K562 (cell line): ENCODE results near the gene CYS1. TPM values are rescaled to one million over a fixed set of nuclear protein-coding genes. Genes with fewer than 3 reads are reported as not detected.

ENCODE experiments used
- ARNT ChIP-seq, 2 experiments: fragments of 450-650 bp; IDR thresholded peaks; 2 replicates each; pipeline ENCODE4 v1.6.1; 2016; ENCODE audit warnings: mild to moderate bottlenecking in 1 of 2
- BCOR ChIP-seq: fragments of 450-650 bp; IDR thresholded peaks from 2 replicates; pipeline ENCODE4 v1.6.1; 2016
- CBFA2T3 ChIP-seq: fragments of 450-650 bp; IDR thresholded peaks from 2 replicates; pipeline ENCODE4 v1.6.1; 2017
- CLOCK ChIP-seq: fragments of 250-450 bp; sonication (Bioruptor Pico); IDR thresholded peaks from 2 replicates; pipeline ENCODE4 v1.4.0; 2020; ENCODE audit warnings: mild to moderate bottlenecking, moderate library complexity, borderline replicate concordance
- EP400 ChIP-seq: fragments of 450-650 bp; IDR thresholded peaks from 2 replicates; pipeline ENCODE4 v1.6.1; 2017; ENCODE audit warnings: antibody characterized with exemption, mild to moderate bottlenecking, moderate library complexity
- GATAD2B ChIP-seq: fragments of 450-650 bp; IDR thresholded peaks from 2 replicates; pipeline ENCODE4 v1.6.1; 2017; ENCODE audit warnings: mild to moderate bottlenecking, borderline replicate concordance
- HDAC2 ChIP-seq: fragments of 450-650 bp; IDR thresholded peaks from 2 replicates; pipeline ENCODE4 v1.6.1; 2016; ENCODE audit warnings: mild to moderate bottlenecking
- IRF1 ChIP-seq: sonication (generic); formaldehyde crosslinking; IDR thresholded peaks from 2 replicates; pipeline ENCODE4 v1.8.0; 2022; ENCODE audit warnings: missing genetic modification reagents, mild to moderate bottlenecking, borderline replicate concordance
- MCM2 ChIP-seq: fragments of 450-650 bp; IDR thresholded peaks from 2 replicates; pipeline ENCODE4 v1.6.1; 2017; ENCODE audit warnings: low read depth, mild to moderate bottlenecking
- MTA2 ChIP-seq: fragments of 450-650 bp; IDR thresholded peaks from 2 replicates; pipeline ENCODE4 v1.6.1; 2016; ENCODE audit warnings: low read depth
- NKRF ChIP-seq: fragments of 450-650 bp; IDR thresholded peaks from 2 replicates; pipeline ENCODE4 v1.6.1; 2016; ENCODE audit warnings: borderline replicate concordance
- PRMT5 ChIP-seq: sonication (generic); formaldehyde crosslinking; IDR thresholded peaks from 2 replicates; pipeline ENCODE4 v1.5.0; 2020; ENCODE audit warnings: missing genetic modification reagents
- PTBP1 ChIP-seq: fragments of 200-400 bp; formaldehyde crosslinking; IDR thresholded peaks from 2 replicates; pipeline ENCODE4 v1.6.1; 2017; ENCODE audit warnings: low read depth, low read length
- ZBTB1 ChIP-seq: sonication (generic); formaldehyde crosslinking; IDR thresholded peaks from 2 replicates; pipeline ENCODE4 v1.8.1; 2023; ENCODE audit warnings: missing genetic modification reagents, low read depth, mild to moderate bottlenecking, borderline replicate concordance
- ZBTB9 ChIP-seq: fragments of 450-650 bp; formaldehyde crosslinking; IDR thresholded peaks from 2 replicates; pipeline ENCODE4 v1.4.0; 2020; ENCODE audit warnings: mild to moderate bottlenecking, moderate library complexity
- ZKSCAN3 ChIP-seq: fragments of 250-450 bp; sonication (Bioruptor Pico); IDR thresholded peaks from 2 replicates; pipeline ENCODE4 v1.4.0; 2020
- ZNF12 ChIP-seq: sonication (generic); formaldehyde crosslinking; IDR thresholded peaks from 2 replicates; pipeline ENCODE4 v1.4.0; 2020; ENCODE audit warnings: mild to moderate bottlenecking, missing genetic modification reagents
- ZNF134 ChIP-seq: fragments of 250-450 bp; sonication (Bioruptor Pico); conservative IDR thresholded peaks from 2 replicates; pipeline ENCODE4 v1.4.0; 2020
- ZNF175 ChIP-seq: fragments of 200-800 bp; sonication (Bioruptor generic); IDR thresholded peaks from 2 replicates; pipeline ENCODE4 v1.6.1; 2016; ENCODE audit warnings: low read depth, mild to moderate bottlenecking, missing genetic modification characterization, missing compliant biosample characterization
- ZNF24 ChIP-seq: fragments of 450-650 bp; IDR thresholded peaks from 2 replicates; pipeline ENCODE4 v1.6.1; 2016
- ZNF511 ChIP-seq: sonication (generic); formaldehyde crosslinking; IDR thresholded peaks from 2 replicates; pipeline ENCODE4 v1.8.0; 2022; ENCODE audit warnings: mild to moderate bottlenecking, missing genetic modification reagents
- ZNF76 ChIP-seq: fragments of 250-450 bp; sonication (Bioruptor Pico); IDR thresholded peaks from 2 replicates; pipeline ENCODE4 v1.4.0; 2020; ENCODE audit warnings: mild to moderate bottlenecking, moderate library complexity, borderline replicate concordance
- ZNF830 ChIP-seq: fragments of 250-450 bp; sonication (Bioruptor Pico); IDR thresholded peaks from 2 replicates; pipeline ENCODE4 v1.5.0; 2021; ENCODE audit warnings: mild to moderate bottlenecking
- polyA plus RNA-seq, 8 experiments: library from polyadenylated mRNA; depleted of rRNA in 4 of 8; stranded (reverse) in 5 of 8; unstranded in 3 of 8; fragments of >200 nt; fragmentation: Nextera tagmentation in 2 of 8; fragmentation: Illumina TruSeq in 1 of 8; extraction: Ambion mirVana in 2 of 8; extraction: Trizol in 1 of 8; gene quantifications; 2 replicates each; pipeline versions ENCODE4 v1.2.1 to v1.2.3, GENCODE V29; 2011 to 2014; ENCODE audit warnings: inconsistent platforms in 1 of 8, missing spikeins in 1 of 8
- total RNA-seq, 7 experiments: library from RNA; depleted of rRNA in 6 of 7; stranded (reverse); fragments of >200 nt in 6 of 7; fragmentation: Illumina TruSeq in 2 of 7; extraction: Trizol in 2 of 7; gene quantifications; 2 replicates each; pipeline versions ENCODE4 v1.2.1 to v1.2.3, GENCODE V29; 2011 to 2021; ENCODE audit warnings: low replicate concordance in 1 of 7

CYS1 gene
- total and polyA plus RNA-seq, 9 of the 15 experiments (the other 6 are each of a cell fraction or from before 2014, with no cell fraction given) = 0.11 to 0.13 TPM; not detected in 7

GRCh38 chr2:10119601-10120157 lies 39.5 kb upstream of the CYS1 start (continued):
- TF ChIP-seq IRF1 (CRISPR knock-in tag) = no peak
- TF ChIP-seq ZNF24 = peak; percentile 42
- TF ChIP-seq HDAC2 = peak; percentile 91; the same call in 1 of the 2 replicates
- peak; percentile 12; the same call in 1 of the 2 replicates for TF ChIP-seq ZNF830 (CRISPR knock-in tag)
- peak; percentile 97 for TF ChIP-seq BCOR
- TF ChIP-seq ZKSCAN3 = no peak
- peak in 1 of 2 experiments; percentile 75; a peak in 2 of 4 replicates for TF ChIP-seq ARNT (IDR thresholded peaks at IDR 0.05)
- TF ChIP-seq PTBP1 = 0 out of 2 replicates have a peak, but pooled peaks have one; percentile 42
- TF ChIP-seq GATAD2B = no peak
- TF ChIP-seq ZNF12 (CRISPR knock-in tag) = no peak
- TF ChIP-seq EP400 = no peak
- TF ChIP-seq ZNF175 (CRISPR knock-in tag) = 0 out of 2 replicates have a peak, but pooled peaks have one; percentile 0
- no peak for TF ChIP-seq PRMT5 (CRISPR knock-in tag)
- no peak for TF ChIP-seq CBFA2T3
- peak; percentile 16; the same call in 1 of the 2 replicates for TF ChIP-seq MTA2
- 0 out of 2 replicates have a peak, but pooled peaks have one; percentile 42 for TF ChIP-seq ZNF134
- no peak for TF ChIP-seq ZNF511
- TF ChIP-seq ZBTB9 (CRISPR knock-in tag) = 0 out of 2 replicates have a peak, but pooled peaks have one; percentile 15
- no peak for TF ChIP-seq ZBTB1 (CRISPR knock-in tag)
- no peak; the same call in 1 of the 2 replicates for TF ChIP-seq NKRF
- no peak for TF ChIP-seq CLOCK
- TF ChIP-seq ZNF76 (CRISPR knock-in tag) = 0 out of 2 replicates have a peak, but pooled peaks have one; percentile 26
- no peak for TF ChIP-seq MCM2
